Bronchial epithelial cell (primary cell): ENCODE measurements around the gene FZD2. TPM values are rescaled to one million over a fixed set of nuclear protein-coding genes. Genes with fewer than 3 reads are reported as not detected.

Experiments
- DNase-seq: peaks from one replicate; pipeline ENCODE4 v3.0.0-alpha.2; 2010; ENCODE audit warnings: low read depth
- FAIRE-seq: peaks from 2 replicates; lab custom pipeline; 2011; peaks lifted over from hg19 to GRCh38; lab: Jason Lieb, UNC
- H3K27me3 ChIP-seq: 2 replicates; pipeline ENCODE4 v1.5.1; 2011; ENCODE audit warnings: low read length; ENCODE audit not compliant: control insufficient read depth, insufficient read depth
- H3K36me3 ChIP-seq: 2 replicates; pipeline ENCODE4 v1.5.1; 2011; ENCODE audit warnings: low read length; ENCODE audit not compliant: control insufficient read depth, insufficient read depth
- H3K4me3 ChIP-seq: 2 replicates; pipeline ENCODE4 v1.5.1; 2011; ENCODE audit warnings: mild to moderate bottlenecking, low read depth, low read length, control low read depth
- CTCF ChIP-seq: IDR thresholded peaks from 2 replicates; pipeline ENCODE4 v1.5.1; 2011; ENCODE audit warnings: mild to moderate bottlenecking, moderate library complexity, low read length, control low read depth, inconsistent platforms; ENCODE audit not compliant: insufficient read depth, severe bottlenecking
- total RNA-seq: library from RNA; depleted of rRNA; stranded (reverse); fragments of >200 nt; gene quantifications from 2 replicates; pipeline ENCODE4 v1.2.1, GENCODE V29; 2014

Gene FZD2
- total RNA-seq, 1 donor from 2014 or later = under 0.01 TPM

GRCh38 chr17:44591206-44591605 is 33.9 kb downstream of the FZD2 start:
- no peak for TF ChIP-seq CTCF
- no peak for DNase-seq
- H3K27me3 ChIP-seq = no peaks in the 10 kb centered on the region
- no peak for FAIRE-seq
- H3K36me3 ChIP-seq = no peaks in the 10 kb centered on the region
- H3K4me3 ChIP-seq = no peak overlapping the region

GRCh38 chr17:44593156-44593555 is 35.9 kb downstream of the FZD2 start:
- Histone ChIP-seq H3K4me3 (no peak overlapping the region), H3K27me3 (no peaks in the 10 kb centered on the region), H3K36me3 (no peaks in the 10 kb centered on the region)
- no peak for TF ChIP-seq CTCF
- DNase-seq (no peak), FAIRE-seq (no peak)

GRCh38 chr17:44595216-44595775 is 38.0 kb downstream of the FZD2 start:
- DNase-seq = no peak
- FAIRE-seq = no peak
- no peak for TF ChIP-seq CTCF
- H3K4me3 ChIP-seq = no peak overlapping the region
- no peaks in the 10 kb centered on the region for H3K27me3 ChIP-seq
- H3K36me3 ChIP-seq = no peaks in the 10 kb centered on the region

- DNase-seq = no peak
- FAIRE-seq = no peak
- Histone ChIP-seq H3K4me3 (no peak overlapping the region), H3K27me3 (no peaks in the 10 kb centered on the region), H3K36me3 (no peaks in the 10 kb centered on the region)
- TF ChIP-seq CTCF = no peak
These were observed 41.0 kb downstream of the FZD2 start for GRCh38 chr17:44598329-44598728.

- no peak overlapping the region for H3K4me3 ChIP-seq
- no peak for DNase-seq
- FAIRE-seq = no peak
- H3K27me3 ChIP-seq = no peaks in the 10 kb centered on the region
- no peak for TF ChIP-seq CTCF
- H3K36me3 ChIP-seq = no peaks in the 10 kb centered on the region
These were observed 41.6 kb downstream of the FZD2 start for GRCh38 chr17:44598932-44599297.
